Type B pancreatic cell (in vitro differentiated cells): Measurements from ENCODE around the gene ADAP2. TPM values are rescaled to one million over a fixed set of nuclear protein-coding genes. Genes with fewer than 3 reads are reported as not detected.

Experiments
- DNase-seq: peaks from one replicate; pipeline ENCODE4 v3.0.0; 2021; ENCODE audit warnings: mixed read lengths; ENCODE audit not compliant: unreplicated experiment; ENCODE audit errors: extremely low spot score
- H3K27ac Mint-ChIP-seq: 2 replicates; pipeline ENCODE4 v1.8.0; 2021; ENCODE audit warnings: mild to moderate bottlenecking, mixed read lengths
- H3K27me3 Mint-ChIP-seq: 2 replicates; pipeline ENCODE4 v1.8.0; 2021; ENCODE audit warnings: mixed read lengths
- H3K36me3 Mint-ChIP-seq: 2 replicates; pipeline ENCODE4 v1.8.0; 2021; ENCODE audit warnings: mixed read lengths
- H3K4me1 Mint-ChIP-seq: one replicate; pipeline ENCODE4 v1.8.0; 2021; ENCODE audit warnings: mixed read lengths; ENCODE audit not compliant: unreplicated experiment
- H3K4me3 Mint-ChIP-seq: 2 replicates; pipeline ENCODE4 v1.8.0; 2021; ENCODE audit warnings: mild to moderate bottlenecking, mixed read lengths
- H3K9me3 Mint-ChIP-seq: 2 replicates; pipeline ENCODE4 v1.8.0; 2021; ENCODE audit warnings: mixed read lengths
- total RNA-seq: library from RNA; stranded (reverse); gene quantifications from 2 replicates; pipeline ENCODE4 v1.2.1, GENCODE V29; 2021; ENCODE audit warnings: low replicate concordance
- TF ChIP-seq, protein P1 (sequence below): fragments of 200-600 bp; sonication (generic); conservative IDR thresholded peaks from 2 replicates; pipeline ENCODE4 v1.5.0; 2021; ENCODE audit warnings: antibody characterized with exemption, mild to moderate bottlenecking

The ADAP2 gene
- total RNA-seq, 1 donor from 2014 or later = 1.4 TPM

DNA sequence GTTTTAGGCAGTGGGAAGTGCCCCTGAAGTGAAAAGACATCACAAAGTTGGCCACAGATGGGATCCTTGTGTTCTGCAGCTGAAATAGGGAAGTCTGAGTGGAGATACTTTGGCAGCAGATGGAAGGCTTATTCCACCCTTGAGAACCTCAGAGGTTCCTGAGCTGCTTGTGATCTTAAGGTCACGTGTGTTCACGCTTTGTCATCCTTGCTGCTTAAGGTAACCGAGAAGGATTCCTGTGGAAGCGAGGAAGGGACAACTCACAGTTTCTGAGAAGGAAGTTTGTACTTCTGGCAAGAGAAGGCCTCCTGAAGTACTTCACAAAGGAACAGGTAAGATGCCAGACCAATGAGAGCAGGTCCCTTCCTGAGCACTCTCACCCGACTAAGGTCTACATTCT is 12.2 kb downstream of the ADAP2 start:
- TF ChIP-seq, protein P1, sequence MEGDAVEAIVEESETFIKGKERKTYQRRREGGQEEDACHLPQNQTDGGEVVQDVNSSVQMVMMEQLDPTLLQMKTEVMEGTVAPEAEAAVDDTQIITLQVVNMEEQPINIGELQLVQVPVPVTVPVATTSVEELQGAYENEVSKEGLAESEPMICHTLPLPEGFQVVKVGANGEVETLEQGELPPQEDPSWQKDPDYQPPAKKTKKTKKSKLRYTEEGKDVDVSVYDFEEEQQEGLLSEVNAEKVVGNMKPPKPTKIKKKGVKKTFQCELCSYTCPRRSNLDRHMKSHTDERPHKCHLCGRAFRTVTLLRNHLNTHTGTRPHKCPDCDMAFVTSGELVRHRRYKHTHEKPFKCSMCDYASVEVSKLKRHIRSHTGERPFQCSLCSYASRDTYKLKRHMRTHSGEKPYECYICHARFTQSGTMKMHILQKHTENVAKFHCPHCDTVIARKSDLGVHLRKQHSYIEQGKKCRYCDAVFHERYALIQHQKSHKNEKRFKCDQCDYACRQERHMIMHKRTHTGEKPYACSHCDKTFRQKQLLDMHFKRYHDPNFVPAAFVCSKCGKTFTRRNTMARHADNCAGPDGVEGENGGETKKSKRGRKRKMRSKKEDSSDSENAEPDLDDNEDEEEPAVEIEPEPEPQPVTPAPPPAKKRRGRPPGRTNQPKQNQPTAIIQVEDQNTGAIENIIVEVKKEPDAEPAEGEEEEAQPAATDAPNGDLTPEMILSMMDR = no peak
- H3K27ac Mint-ChIP-seq = no peak overlapping the region
- H3K4me3 Mint-ChIP-seq = no peak overlapping the region
- no peaks in the 10 kb centered on the region for H3K4me1 Mint-ChIP-seq
- peaks cover 11% of the 10 kb centered on the region for H3K27me3 Mint-ChIP-seq
- H3K36me3 Mint-ChIP-seq = no peaks in the 10 kb centered on the region
- DNase-seq = no peak
- no peaks in the 10 kb centered on the region for H3K9me3 Mint-ChIP-seq

DNA sequence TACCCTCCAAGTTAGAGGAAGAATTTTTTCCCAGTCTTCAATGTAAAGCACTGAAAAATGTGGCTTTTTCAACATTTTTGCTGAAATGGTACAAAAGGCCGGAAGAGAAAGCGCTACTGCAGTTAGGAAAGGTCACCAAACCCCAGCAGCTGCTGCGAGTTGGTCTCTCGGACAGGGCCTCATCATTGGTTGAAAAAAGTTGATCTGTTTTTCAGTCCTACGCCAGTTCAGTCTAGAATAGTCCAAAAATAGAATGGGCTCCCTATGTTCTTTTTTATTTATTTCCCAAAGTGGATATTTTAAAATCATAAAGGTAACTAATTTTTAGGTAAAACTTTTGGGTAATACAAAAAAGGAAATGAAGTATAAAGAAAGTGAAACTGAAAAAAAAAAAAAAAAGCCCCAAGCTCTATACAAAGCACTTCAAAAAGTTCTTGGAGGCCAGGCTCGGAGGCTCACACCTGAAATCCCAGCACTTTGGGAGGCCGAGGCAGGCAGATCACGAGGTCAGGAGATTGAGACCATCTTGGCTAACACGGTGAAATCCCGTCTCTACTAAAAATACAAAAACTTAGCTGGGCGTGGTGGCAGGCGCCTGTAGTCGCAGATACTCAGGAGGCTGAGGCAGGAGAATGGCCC is 17.4 kb downstream of the ADAP2 start:
- no peak for DNase-seq
- Mint-ChIP-seq H3K4me3 (no peak overlapping the region), H3K36me3 (no peaks in the 10 kb centered on the region), H3K4me1 (no peaks in the 10 kb centered on the region), H3K27me3 (peaks cover 4% of the 10 kb centered on the region), H3K9me3 (no peaks in the 10 kb centered on the region), H3K27ac (no peak overlapping the region)
- TF ChIP-seq, protein P1 = no peak

DNA sequence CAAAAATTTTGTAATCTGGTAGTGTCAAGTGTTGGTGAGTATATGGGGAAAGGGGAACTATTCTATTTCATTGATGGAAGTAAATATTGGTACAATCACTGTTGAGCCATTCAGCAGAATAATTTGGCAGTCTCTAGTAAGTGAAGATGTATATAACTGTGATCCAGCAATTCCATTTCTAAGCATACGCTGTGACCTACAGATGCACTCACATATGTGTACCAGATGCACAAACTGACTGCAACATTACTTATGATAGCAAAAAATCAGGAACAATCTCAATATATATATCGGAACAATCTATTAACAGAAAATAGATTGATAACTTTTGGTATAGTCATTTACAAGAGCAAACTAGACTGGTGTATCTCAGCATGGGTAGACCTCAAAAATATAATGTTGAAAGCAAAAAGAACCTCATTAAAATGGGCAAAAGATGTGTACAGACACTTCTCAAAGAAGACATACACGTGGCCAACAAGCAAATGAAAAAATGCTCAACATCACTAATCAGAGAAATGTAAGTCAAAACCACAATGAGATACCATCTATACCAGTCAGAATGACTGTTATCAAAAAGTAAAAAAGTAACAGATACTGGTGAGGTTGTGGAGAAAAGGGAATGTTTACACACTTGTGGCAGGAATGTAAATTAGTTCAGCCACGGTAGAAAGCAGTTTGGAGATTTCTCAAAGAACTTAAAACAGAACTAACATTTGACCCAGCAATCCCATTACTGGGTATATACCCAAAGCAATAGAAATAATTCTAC is 20.7 kb downstream of the ADAP2 start:
- TF ChIP-seq, protein P1 = no peak
- no peak for DNase-seq
- H3K9me3 Mint-ChIP-seq = no peaks in the 10 kb centered on the region
- H3K27ac Mint-ChIP-seq = no peak overlapping the region
- H3K27me3 Mint-ChIP-seq = no peaks in the 10 kb centered on the region
- H3K36me3 Mint-ChIP-seq = no peaks in the 10 kb centered on the region
- H3K4me1 Mint-ChIP-seq = no peaks in the 10 kb centered on the region
- H3K4me3 Mint-ChIP-seq = no peak overlapping the region

DNA sequence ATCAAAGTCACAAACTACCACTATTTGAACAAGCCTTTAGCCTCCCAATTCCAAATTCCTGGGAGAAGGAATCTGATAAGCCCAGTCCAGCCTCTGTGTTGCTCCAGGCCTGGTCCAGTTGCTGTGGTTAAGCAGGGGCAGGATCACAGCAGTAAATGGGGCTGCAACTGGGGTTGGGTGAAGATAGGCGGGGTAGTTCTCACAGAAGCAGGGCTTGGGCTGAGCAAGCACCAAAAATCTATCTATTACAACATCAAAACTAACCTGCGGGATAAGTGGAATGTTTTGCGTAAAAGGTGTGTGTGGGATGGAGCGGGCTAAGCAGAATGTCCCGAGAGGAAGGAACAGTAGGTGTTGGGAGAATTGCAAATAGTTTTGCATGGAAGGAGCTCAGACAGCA is 26.1 kb downstream of the ADAP2 start:
- Mint-ChIP-seq H3K9me3 (no peaks in the 10 kb centered on the region), H3K27ac (no peak overlapping the region), H3K4me1 (no peaks in the 10 kb centered on the region), H3K4me3 (no peak overlapping the region), H3K36me3 (no peaks in the 10 kb centered on the region), H3K27me3 (no peaks in the 10 kb centered on the region)
- TF ChIP-seq, protein P1 = no peak
- no peak for DNase-seq

DNA sequence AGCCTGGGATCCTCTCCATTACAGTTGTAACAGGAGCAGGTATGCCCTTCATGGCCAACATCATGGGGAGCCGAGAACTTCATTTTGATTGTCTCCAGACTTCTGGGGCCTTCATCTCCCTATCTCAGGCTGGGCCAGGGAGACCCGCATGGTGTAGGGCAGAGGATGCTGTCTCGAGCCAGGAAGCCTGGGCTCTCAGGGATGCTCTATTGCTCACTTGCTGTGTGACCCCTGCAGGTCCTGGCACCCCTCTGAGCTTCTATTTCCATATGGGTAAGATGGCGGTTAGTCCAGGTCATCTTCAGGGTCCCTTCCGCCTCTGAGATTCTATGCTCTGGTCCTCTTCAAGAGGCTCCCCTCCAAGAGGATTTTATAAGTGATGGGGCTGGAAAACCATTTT is 28.4 kb downstream of the ADAP2 start:
- Mint-ChIP-seq H3K27me3 (no peaks in the 10 kb centered on the region), H3K36me3 (no peaks in the 10 kb centered on the region), H3K4me1 (no peaks in the 10 kb centered on the region), H3K4me3 (no peak overlapping the region), H3K27ac (no peak overlapping the region), H3K9me3 (no peaks in the 10 kb centered on the region)
- TF ChIP-seq, protein P1 = no peak
- no peak for DNase-seq
